Measurements from ENCODE around the gene HEPHL1.
"Not testable (repeated sequence)": the region's sequence is repeated elsewhere in the genome, so short reads cannot be mapped to it uniquely, and the experiment has no call there.

HEPHL1 gene

GRCh38 chr11:93974759-93975158 is 46.4 kb upstream of the HEPHL1 start:
- Histone ChIP-seq H2AFZ (ENCODE audit: low read length) (no peak overlapping the region), H3K9ac (ENCODE audit: low read length) (no peak overlapping the region), H3K9me2 (replicated peaks; ENCODE audit: insufficient read depth, low read length) (no peaks in the 10 kb centered on the region), H3K4me2 (ENCODE audit: low read depth, low read length) (no peak overlapping the region), H3K36me3 (replicated peaks; ENCODE audit: insufficient read depth, low read length) (no peaks in the 10 kb centered on the region), H3K27me3 (replicated peaks; ENCODE audit: insufficient read depth, low read length) (no peaks in the 10 kb centered on the region), H4K20me1 (ENCODE audit: insufficient read depth, low read length) (no peaks in the 10 kb centered on the region), H3F3A (ENCODE audit: insufficient read depth, low read length) (no peaks in the 10 kb centered on the region), H3K4me1 (ENCODE audit: low read length) (no peaks in the 10 kb centered on the region), H3K79me2 (ENCODE audit: low read length) (no peaks in the 10 kb centered on the region), H3K27ac (ENCODE audit: low read length) (no peak overlapping the region), H3K4me3 (ENCODE audit: low read length) (no peak overlapping the region), H3K9me3 (replicated peaks; ENCODE audit: insufficient read depth, low read length) (no peaks in the 10 kb centered on the region)
- no peak for DNase-seq
- TF ChIP-seq EZH2 (optimal IDR thresholded peaks at IDR 0.05; ENCODE audit: low read depth, low read length) = no peak
- no peak for TF ChIP-seq EZH2phosphoT487 (IDR thresholded peaks at IDR 0.05; ENCODE audit: low read length)
- no peak for TF ChIP-seq CTCF (IDR thresholded peaks at IDR 0.05; ENCODE audit: low read length)

DNA sequence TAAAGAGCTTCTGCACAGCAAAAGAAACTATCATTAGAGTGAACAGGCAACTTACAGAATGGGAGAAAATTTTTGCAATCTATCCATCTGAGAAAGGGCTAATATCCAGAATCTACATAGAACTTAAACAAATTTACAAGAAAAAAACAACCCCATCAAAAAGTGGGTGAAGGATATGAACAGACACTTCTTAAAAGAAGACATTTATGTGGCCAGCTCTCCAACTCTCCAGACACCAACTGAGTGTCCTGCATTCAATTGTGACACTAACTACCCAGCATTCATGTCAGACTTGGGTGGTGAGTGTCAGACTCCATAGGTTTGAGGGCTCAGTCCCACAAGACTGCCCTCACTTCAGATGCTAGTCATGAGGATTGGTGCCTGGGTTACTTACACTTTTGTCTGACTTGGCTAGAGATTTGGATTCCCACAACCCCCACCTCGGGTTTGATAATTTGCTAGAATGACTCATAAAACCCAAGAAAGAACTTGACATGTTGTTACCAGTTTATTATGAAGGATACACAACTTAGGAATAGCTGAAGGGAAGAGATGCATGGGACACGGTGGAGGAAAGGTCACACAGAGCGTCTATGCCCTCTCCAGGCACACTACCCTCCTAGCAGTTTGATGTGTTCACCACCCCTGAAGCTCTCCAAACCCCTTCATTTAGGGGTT is 44.4 kb upstream of the HEPHL1 start:
- not testable (repeated sequence) for H3K4me3 ChIP-seq (ENCODE audit: low read length); H3K9me3 ChIP-seq (replicated peaks; ENCODE audit: insufficient read depth, low read length); H2AFZ ChIP-seq (ENCODE audit: low read length); H3K9ac ChIP-seq (ENCODE audit: low read length); H4K20me1 ChIP-seq (ENCODE audit: insufficient read depth, low read length); H3K9me2 ChIP-seq (replicated peaks; ENCODE audit: insufficient read depth, low read length); H3K36me3 ChIP-seq (replicated peaks; ENCODE audit: insufficient read depth, low read length); DNase-seq; H3K4me2 ChIP-seq (ENCODE audit: low read depth, low read length); H3K27me3 ChIP-seq (replicated peaks; ENCODE audit: insufficient read depth, low read length); H3F3A ChIP-seq (ENCODE audit: insufficient read depth, low read length); H3K27ac ChIP-seq (ENCODE audit: low read length); H3K4me1 ChIP-seq (ENCODE audit: low read length); H3K79me2 ChIP-seq (ENCODE audit: low read length)

GRCh38 chr11:93983542-93984195 is 37.5 kb upstream of the HEPHL1 start:
- no peak for TF ChIP-seq EZH2phosphoT487 (IDR thresholded peaks at IDR 0.05; ENCODE audit: low read length)
- TF ChIP-seq EZH2 (optimal IDR thresholded peaks at IDR 0.05; ENCODE audit: low read depth, low read length) = no peak
- no peak for TF ChIP-seq CTCF (IDR thresholded peaks at IDR 0.05; ENCODE audit: low read length)
- Histone ChIP-seq H4K20me1 (ENCODE audit: insufficient read depth, low read length) (no peaks in the 10 kb centered on the region), H3F3A (ENCODE audit: insufficient read depth, low read length) (no peaks in the 10 kb centered on the region), H3K36me3 (replicated peaks; ENCODE audit: insufficient read depth, low read length) (no peaks in the 10 kb centered on the region), H3K4me3 (ENCODE audit: low read length) (no peak overlapping the region), H3K27me3 (replicated peaks; ENCODE audit: insufficient read depth, low read length) (no peaks in the 10 kb centered on the region), H3K9me2 (replicated peaks; ENCODE audit: insufficient read depth, low read length) (no peaks in the 10 kb centered on the region), H3K79me2 (ENCODE audit: low read length) (no peaks in the 10 kb centered on the region), H3K4me2 (ENCODE audit: low read depth, low read length) (no peak overlapping the region), H3K9ac (ENCODE audit: low read length) (no peak overlapping the region), H3K9me3 (replicated peaks; ENCODE audit: insufficient read depth, low read length) (no peaks in the 10 kb centered on the region), H3K27ac (ENCODE audit: low read length) (no peak overlapping the region), H3K4me1 (ENCODE audit: low read length) (no peaks in the 10 kb centered on the region), H2AFZ (ENCODE audit: low read length) (no peak overlapping the region)
- no peak for DNase-seq

DNA sequence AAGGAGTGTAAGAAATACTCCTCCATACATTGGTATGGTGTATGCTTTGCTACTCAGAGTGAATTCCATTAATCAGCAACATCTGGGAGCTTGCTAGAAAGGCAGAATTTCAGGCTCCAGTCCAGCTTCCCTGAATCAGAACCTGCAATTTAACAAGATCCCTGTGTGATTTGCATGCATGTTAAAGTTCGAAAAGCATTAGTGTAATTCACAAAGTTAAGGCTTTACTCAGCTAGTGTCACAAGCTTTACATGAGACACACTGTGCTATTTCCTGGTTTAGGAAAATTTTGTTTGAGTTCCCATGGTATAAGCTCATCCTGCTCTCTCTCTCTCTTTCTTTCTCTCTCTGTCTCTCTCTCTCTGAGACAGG is 37.0 kb upstream of the HEPHL1 start:
- no peak for DNase-seq
- Histone ChIP-seq H3K9me2 (replicated peaks; ENCODE audit: insufficient read depth, low read length) (no peaks in the 10 kb centered on the region), H3K79me2 (ENCODE audit: low read length) (no peaks in the 10 kb centered on the region), H4K20me1 (ENCODE audit: insufficient read depth, low read length) (no peaks in the 10 kb centered on the region), H3K4me1 (ENCODE audit: low read length) (no peaks in the 10 kb centered on the region), H3K9ac (ENCODE audit: low read length) (no peak overlapping the region), H3K9me3 (replicated peaks; ENCODE audit: insufficient read depth, low read length) (no peaks in the 10 kb centered on the region), H2AFZ (ENCODE audit: low read length) (no peak overlapping the region), H3K4me3 (ENCODE audit: low read length) (no peak overlapping the region), H3K36me3 (replicated peaks; ENCODE audit: insufficient read depth, low read length) (no peaks in the 10 kb centered on the region), H3F3A (ENCODE audit: insufficient read depth, low read length) (no peaks in the 10 kb centered on the region), H3K4me2 (ENCODE audit: low read depth, low read length) (no peak overlapping the region), H3K27me3 (replicated peaks; ENCODE audit: insufficient read depth, low read length) (no peaks in the 10 kb centered on the region), H3K27ac (ENCODE audit: low read length) (no peak overlapping the region)
- no peak for TF ChIP-seq EZH2 (optimal IDR thresholded peaks at IDR 0.05; ENCODE audit: low read depth, low read length)
- no peak for TF ChIP-seq CTCF (IDR thresholded peaks at IDR 0.05; ENCODE audit: low read length)
- TF ChIP-seq EZH2phosphoT487 (IDR thresholded peaks at IDR 0.05; ENCODE audit: low read length) = no peak
